ENCODE measurements around the gene MFAP1. TPM values are rescaled to one million over a fixed set of nuclear protein-coding genes. Genes with fewer than 3 reads are reported as not detected.
A peak's percentile ranks its signal among the peaks of the same experiment; 100 is the strongest.

MFAP1 gene
- total and polyA plus RNA-seq, 4 donors: 12.5 to 21.8 (median 16.7) TPM

GRCh38 chr15:43769584-43770228, 54.8 kb downstream of the MFAP1 start:
- H3K36me3 ChIP-seq (ENCODE audit: control insufficient read depth in 4 of 4, insufficient read depth in 4 of 4, low read length in 4 of 4): peaks cover 22 to 67% (median 55%) of the 10 kb centered on the region in 4 donors
- H3K4me1 ChIP-seq (ENCODE audit: control insufficient read depth in 5 of 5, insufficient read depth in 5 of 5, low read length in 5 of 5): no peaks in the 10 kb centered on the region
- H3K9me3 ChIP-seq (ENCODE audit: control insufficient read depth in 4 of 4, insufficient read depth in 3 of 4, low read length in 3 of 4): no peaks in the 10 kb centered on the region
- ATAC-seq (ENCODE audit: insufficient read depth, low FRiP score) (no peak), DNase-seq (peak; percentile 56 to 65 (median 56))
- TF ChIP-seq, protein P1, sequence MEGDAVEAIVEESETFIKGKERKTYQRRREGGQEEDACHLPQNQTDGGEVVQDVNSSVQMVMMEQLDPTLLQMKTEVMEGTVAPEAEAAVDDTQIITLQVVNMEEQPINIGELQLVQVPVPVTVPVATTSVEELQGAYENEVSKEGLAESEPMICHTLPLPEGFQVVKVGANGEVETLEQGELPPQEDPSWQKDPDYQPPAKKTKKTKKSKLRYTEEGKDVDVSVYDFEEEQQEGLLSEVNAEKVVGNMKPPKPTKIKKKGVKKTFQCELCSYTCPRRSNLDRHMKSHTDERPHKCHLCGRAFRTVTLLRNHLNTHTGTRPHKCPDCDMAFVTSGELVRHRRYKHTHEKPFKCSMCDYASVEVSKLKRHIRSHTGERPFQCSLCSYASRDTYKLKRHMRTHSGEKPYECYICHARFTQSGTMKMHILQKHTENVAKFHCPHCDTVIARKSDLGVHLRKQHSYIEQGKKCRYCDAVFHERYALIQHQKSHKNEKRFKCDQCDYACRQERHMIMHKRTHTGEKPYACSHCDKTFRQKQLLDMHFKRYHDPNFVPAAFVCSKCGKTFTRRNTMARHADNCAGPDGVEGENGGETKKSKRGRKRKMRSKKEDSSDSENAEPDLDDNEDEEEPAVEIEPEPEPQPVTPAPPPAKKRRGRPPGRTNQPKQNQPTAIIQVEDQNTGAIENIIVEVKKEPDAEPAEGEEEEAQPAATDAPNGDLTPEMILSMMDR (IDR thresholded peaks at IDR 0.05; ENCODE audit: control extremely low read depth, extremely low read depth): peak; percentile 45
- no peak overlapping the region for H3K27ac ChIP-seq (ENCODE audit: low read depth in 1 of 2, low read length in 1 of 2)
- no peaks in the 10 kb centered on the region for H3K27me3 ChIP-seq (ENCODE audit: control insufficient read depth in 3 of 3, insufficient read depth in 3 of 3, low read length in 2 of 3)
- H3K9ac ChIP-seq (ENCODE audit: insufficient read depth in 1 of 2, low read length in 2 of 2): no peak overlapping the region
- H3K4me3 ChIP-seq: no peak overlapping the region
- 69 to 73% methylated on average over 5 of the region's 5 CpGs for WGBS, 2 donors

DNA sequence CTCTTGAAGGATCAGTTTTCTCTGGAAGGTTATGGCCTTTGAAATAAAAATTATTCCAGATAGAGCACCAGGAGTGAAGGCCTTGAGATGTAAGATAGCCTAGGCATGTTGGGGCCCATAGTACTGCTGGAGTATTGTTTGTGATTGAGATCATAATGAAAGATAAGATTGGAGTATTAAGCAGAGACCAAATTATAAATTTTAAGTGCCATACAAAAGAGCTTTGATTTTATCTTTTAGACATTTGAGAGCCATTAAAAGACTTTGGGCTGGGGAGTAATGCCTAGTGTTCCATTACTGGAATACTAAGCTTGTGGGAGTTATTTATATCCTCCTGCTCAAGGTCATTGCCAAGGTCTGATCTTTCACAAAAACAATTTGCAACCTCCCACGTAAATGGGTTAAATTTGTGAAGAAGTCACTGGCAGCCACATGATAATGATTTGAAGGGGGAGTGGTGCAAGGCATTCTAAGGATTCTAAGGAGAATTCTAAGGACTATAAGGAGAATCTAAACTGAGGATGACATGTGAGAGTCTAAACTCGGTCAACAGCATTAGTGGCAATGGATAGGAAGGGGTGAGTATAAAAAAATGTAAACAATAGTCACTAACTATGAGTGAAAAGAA, 60.6 kb downstream of the MFAP1 start:
- DNase-seq (no peak), ATAC-seq (ENCODE audit: insufficient read depth, low FRiP score) (no peak)
- H3K27me3 ChIP-seq (ENCODE audit: control insufficient read depth in 3 of 3, insufficient read depth in 3 of 3, low read length in 2 of 3): no peaks in the 10 kb centered on the region
- H3K9ac ChIP-seq (ENCODE audit: insufficient read depth in 1 of 2, low read length in 2 of 2): no peak overlapping the region
- H3K36me3 ChIP-seq (ENCODE audit: control insufficient read depth in 4 of 4, insufficient read depth in 4 of 4, low read length in 4 of 4): peaks cover 24 to 49% (median 39%) of the 10 kb centered on the region in 4 donors
- no peaks in the 10 kb centered on the region for H3K4me1 ChIP-seq (ENCODE audit: control insufficient read depth in 5 of 5, insufficient read depth in 5 of 5, low read length in 5 of 5)
- H3K27ac ChIP-seq (ENCODE audit: low read depth in 1 of 2, low read length in 1 of 2): no peak overlapping the region
- H3K4me3 ChIP-seq: no peak overlapping the region
- H3K9me3 ChIP-seq (ENCODE audit: control insufficient read depth in 4 of 4, insufficient read depth in 3 of 4, low read length in 3 of 4): no peaks in the 10 kb centered on the region
- 82 to 87% methylated on average over 2 of the region's 2 CpGs for WGBS, 2 donors
- TF ChIP-seq, protein P1 (IDR thresholded peaks at IDR 0.05; ENCODE audit: control extremely low read depth, extremely low read depth): no peak

GRCh38 chr15:43762824-43763223, 61.7 kb downstream of the MFAP1 start:
- no peaks in the 10 kb centered on the region for H3K27me3 ChIP-seq (ENCODE audit: control insufficient read depth in 3 of 3, insufficient read depth in 3 of 3, low read length in 2 of 3)
- H3K9ac ChIP-seq (ENCODE audit: insufficient read depth in 1 of 2, low read length in 2 of 2): no peak overlapping the region
- peaks cover 22 to 49% (median 38%) of the 10 kb centered on the region in 4 donors for H3K36me3 ChIP-seq (ENCODE audit: control insufficient read depth in 4 of 4, insufficient read depth in 4 of 4, low read length in 4 of 4)
- WGBS, 2 donors: 79 to 86% methylated on average over 6 of the region's 6 CpGs
- H3K27ac ChIP-seq (ENCODE audit: low read depth in 1 of 2, low read length in 1 of 2): no peak overlapping the region
- ATAC-seq (ENCODE audit: insufficient read depth, low FRiP score): no peak
- DNase-seq: no peak
- no peaks in the 10 kb centered on the region for H3K4me1 ChIP-seq (ENCODE audit: control insufficient read depth in 5 of 5, insufficient read depth in 5 of 5, low read length in 5 of 5)
- H3K4me3 ChIP-seq: no peak overlapping the region
- TF ChIP-seq, protein P1 (IDR thresholded peaks at IDR 0.05; ENCODE audit: control extremely low read depth, extremely low read depth): no peak
- no peaks in the 10 kb centered on the region for H3K9me3 ChIP-seq (ENCODE audit: control insufficient read depth in 4 of 4, insufficient read depth in 3 of 4, low read length in 3 of 4)

Small RNA genes lying within 50 kb of the gene (small RNA-seq; reads per million reads assigned to genes)
- gene MIR1282 (ENCODE audit: low replicate concordance): not detected
- gene RF00019 (ENCODE audit: low replicate concordance): not detected

Other genes starting within 250 kb of the MFAP1 start
- gene PPIP5K1, start 234.5 kb downstream of the MFAP1 start, total RNA-seq: 10 to 100 TPM; 23.9 to 40.2 TPM
- 1 to 10 TPM; 8.0 to 8.9 TPM for gene PPIP5K1, start 234.5 kb downstream of the MFAP1 start, polyA plus RNA-seq
- 1 to 10 TPM in 1 of 2 donors, not detected in 1; 6.9 TPM for gene CKMT1B, start 230.7 kb downstream of the MFAP1 start, total RNA-seq
- 1 to 10 TPM; 2.6 to 4.2 TPM for gene CKMT1B, start 230.7 kb downstream of the MFAP1 start, polyA plus RNA-seq
- 1 to 10 TPM in 1 of 2 donors, under 1 TPM in 1; 0.40 to 1.0 TPM for gene STRC, start 205.9 kb downstream of the MFAP1 start, total RNA-seq
- gene STRC, start 205.9 kb downstream of the MFAP1 start, polyA plus RNA-seq: under 1 TPM; 0.03 to 0.28 TPM
- gene CATSPER2, start 175.8 kb downstream of the MFAP1 start, total RNA-seq: 1 to 10 TPM; 1.8 to 5.6 TPM
- gene CATSPER2, start 175.8 kb downstream of the MFAP1 start, polyA plus RNA-seq: 1 to 10 TPM; 2.9 to 4.2 TPM
- gene CKMT1A, start 130.8 kb downstream of the MFAP1 start, total RNA-seq: 1 to 10 TPM in 1 of 2 donors, under 1 TPM in 1; 0.46 to 6.8 TPM
- gene CKMT1A, start 130.8 kb downstream of the MFAP1 start, polyA plus RNA-seq: 1 to 10 TPM; 3.1 to 5.0 TPM
- gene PDIA3, start 78.3 kb downstream of the MFAP1 start, total RNA-seq: 100 to 1,000 TPM; 235 to 580 TPM
- 100 to 1,000 TPM; 365 to 404 TPM for gene PDIA3, start 78.3 kb downstream of the MFAP1 start, polyA plus RNA-seq
- gene ELL3, start 47.7 kb downstream of the MFAP1 start, total RNA-seq: 10 to 100 TPM in 1 of 2 donors, 1 to 10 TPM in 1; 4.8 to 15.5 TPM
- gene ELL3, start 47.7 kb downstream of the MFAP1 start, polyA plus RNA-seq: 1 to 10 TPM; 3.6 to 4.2 TPM
- 100 to 1,000 TPM; 334 to 924 TPM for gene SERF2, start 32.4 kb downstream of the MFAP1 start, total RNA-seq
- gene SERF2, start 32.4 kb downstream of the MFAP1 start, polyA plus RNA-seq: 1,000 to 10,000 TPM; 2,106 to 3,331 TPM
- gene SERINC4, start 24.5 kb downstream of the MFAP1 start, total RNA-seq: under 1 TPM in 1 of 2 donors, not detected in 1; 0.18 TPM
- gene SERINC4, start 24.5 kb downstream of the MFAP1 start, polyA plus RNA-seq: under 1 TPM; 0.24 to 0.46 TPM
- 10 to 100 TPM in 1 of 2 donors, 1 to 10 TPM in 1; 7.1 to 17.3 TPM for gene HYPK, start 24.1 kb downstream of the MFAP1 start, total RNA-seq
- 10 to 100 TPM in 1 of 2 donors, 1 to 10 TPM in 1; 8.4 to 24.6 TPM for gene HYPK, start 24.1 kb downstream of the MFAP1 start, polyA plus RNA-seq
- gene WDR76, start 2.3 kb upstream of the MFAP1 start, total RNA-seq: 1 to 10 TPM; 5.6 to 6.2 TPM
- 1 to 10 TPM; 2.4 to 2.6 TPM for gene WDR76, start 2.3 kb upstream of the MFAP1 start, polyA plus RNA-seq